Neural progenitor cell (in vitro differentiated cells): ENCODE data around the gene BCORL1.

Experiments
- EZH2 ChIP-seq: fragments of 200-600 bp; sonication (generic); IDR thresholded peaks from 2 replicates; pipeline ENCODE4 v1.6.1; 2017; ENCODE audit warnings: antibody characterized with exemption, mild to moderate bottlenecking, moderate library complexity
- TF ChIP-seq, protein P1 (sequence below): fragments of 200-600 bp; sonication (generic); IDR thresholded peaks from 2 replicates; pipeline ENCODE4 v1.5.1; 2017; ENCODE audit warnings: antibody characterized with exemption, mild to moderate bottlenecking

GRCh38 chrX:130103605-130104004 is 121.2 kb downstream of the BCORL1 start:
- TF ChIP-seq, protein P1, sequence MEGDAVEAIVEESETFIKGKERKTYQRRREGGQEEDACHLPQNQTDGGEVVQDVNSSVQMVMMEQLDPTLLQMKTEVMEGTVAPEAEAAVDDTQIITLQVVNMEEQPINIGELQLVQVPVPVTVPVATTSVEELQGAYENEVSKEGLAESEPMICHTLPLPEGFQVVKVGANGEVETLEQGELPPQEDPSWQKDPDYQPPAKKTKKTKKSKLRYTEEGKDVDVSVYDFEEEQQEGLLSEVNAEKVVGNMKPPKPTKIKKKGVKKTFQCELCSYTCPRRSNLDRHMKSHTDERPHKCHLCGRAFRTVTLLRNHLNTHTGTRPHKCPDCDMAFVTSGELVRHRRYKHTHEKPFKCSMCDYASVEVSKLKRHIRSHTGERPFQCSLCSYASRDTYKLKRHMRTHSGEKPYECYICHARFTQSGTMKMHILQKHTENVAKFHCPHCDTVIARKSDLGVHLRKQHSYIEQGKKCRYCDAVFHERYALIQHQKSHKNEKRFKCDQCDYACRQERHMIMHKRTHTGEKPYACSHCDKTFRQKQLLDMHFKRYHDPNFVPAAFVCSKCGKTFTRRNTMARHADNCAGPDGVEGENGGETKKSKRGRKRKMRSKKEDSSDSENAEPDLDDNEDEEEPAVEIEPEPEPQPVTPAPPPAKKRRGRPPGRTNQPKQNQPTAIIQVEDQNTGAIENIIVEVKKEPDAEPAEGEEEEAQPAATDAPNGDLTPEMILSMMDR: no peak
- no peak for TF ChIP-seq EZH2
